ENCODE data around the gene SCLY.

GRCh38 chr2:238069021-238069709 is 8.4 kb downstream of the SCLY start:
- TF ChIP-seq CTCF (IDR thresholded peaks at IDR 0.05) (no peak), EZH2 (IDR thresholded peaks at IDR 0.05; ENCODE audit: borderline replicate concordance, insufficient read depth, low read depth, low read length, poor library complexity, severe bottlenecking) (no peak)
